Ishikawa (cell line): ENCODE results near the gene PKD2.

Experiments used
- CEBPB ChIP-seq: IDR thresholded peaks from 2 replicates; pipeline ENCODE4 v1.6.1; 2012
- CREB1 ChIP-seq: IDR thresholded peaks from 2 replicates; pipeline ENCODE4 v1.6.1; 2012; ENCODE audit warnings: low read depth
- EGR1 ChIP-seq: IDR thresholded peaks from 2 replicates; pipeline ENCODE4 v1.6.1; 2012
- EP300 ChIP-seq: IDR thresholded peaks from 2 replicates; pipeline ENCODE4 v1.6.1; 2012; ENCODE audit warnings: borderline replicate concordance
- FOXM1 ChIP-seq: IDR thresholded peaks from 2 replicates; pipeline ENCODE4 v1.6.1; 2012; ENCODE audit warnings: low read depth, borderline replicate concordance
- NFIC ChIP-seq: IDR thresholded peaks from 2 replicates; pipeline ENCODE4 v1.6.1; 2012
- RAD21 ChIP-seq: IDR thresholded peaks from 2 replicates; pipeline ENCODE4 v1.6.1; 2012; ENCODE audit warnings: low read depth
- TAF1 ChIP-seq: IDR thresholded peaks from 2 replicates; pipeline ENCODE4 v1.6.1; 2012; ENCODE audit warnings: low read depth, mild to moderate bottlenecking
- TCF12 ChIP-seq: IDR thresholded peaks from 2 replicates; pipeline ENCODE4 v1.6.1; 2012; ENCODE audit warnings: low read depth
- TEAD4 ChIP-seq: IDR thresholded peaks from 2 replicates; pipeline ENCODE4 v1.6.1; 2012
- YY1 ChIP-seq: IDR thresholded peaks from 2 replicates; pipeline ENCODE4 v1.6.1; 2012; ENCODE audit warnings: low read depth
- ZBTB7A ChIP-seq: IDR thresholded peaks from 2 replicates; pipeline ENCODE4 v1.6.1; 2012; ENCODE audit warnings: low read depth
- TF ChIP-seq, protein P1 (sequence below): IDR thresholded peaks from 2 replicates; pipeline ENCODE4 v1.6.1; 2012
- TF ChIP-seq, protein P2 (sequence below): IDR thresholded peaks from 2 replicates; pipeline ENCODE4 v1.6.1; 2012; ENCODE audit warnings: low read depth, mild to moderate bottlenecking
- TF ChIP-seq, protein P3 (sequence below): IDR thresholded peaks from 2 replicates; pipeline ENCODE4 v1.6.1; 2012

PKD2 gene

DNA sequence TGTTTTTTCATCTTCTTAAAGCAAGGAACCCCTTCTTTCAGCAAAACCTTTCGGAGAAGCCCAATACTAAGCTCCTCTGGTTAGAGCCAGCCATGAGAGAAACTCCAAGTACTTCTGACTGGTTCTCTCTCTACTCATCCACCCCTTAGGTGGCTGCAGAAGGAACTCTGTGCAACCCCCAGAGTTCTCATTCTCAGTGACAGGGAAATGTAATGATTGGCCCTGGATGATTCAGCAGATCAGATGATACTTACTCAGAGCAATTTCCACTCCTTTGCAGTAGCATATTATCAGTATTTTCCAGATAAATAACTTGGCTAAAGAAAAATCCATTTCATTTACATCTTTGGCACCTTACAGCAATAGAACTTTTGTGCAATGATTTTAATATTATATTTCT lies 28.8 kb upstream of the PKD2 start:
- no peak for TF ChIP-seq TCF12
- TF ChIP-seq NFIC = no peak
- TF ChIP-seq, protein P1, sequence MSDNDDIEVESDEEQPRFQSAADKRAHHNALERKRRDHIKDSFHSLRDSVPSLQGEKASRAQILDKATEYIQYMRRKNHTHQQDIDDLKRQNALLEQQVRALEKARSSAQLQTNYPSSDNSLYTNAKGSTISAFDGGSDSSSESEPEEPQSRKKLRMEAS = no peak
- TF ChIP-seq EGR1 = no peak
- TF ChIP-seq CREB1 = no peak
- TF ChIP-seq, protein P2, sequence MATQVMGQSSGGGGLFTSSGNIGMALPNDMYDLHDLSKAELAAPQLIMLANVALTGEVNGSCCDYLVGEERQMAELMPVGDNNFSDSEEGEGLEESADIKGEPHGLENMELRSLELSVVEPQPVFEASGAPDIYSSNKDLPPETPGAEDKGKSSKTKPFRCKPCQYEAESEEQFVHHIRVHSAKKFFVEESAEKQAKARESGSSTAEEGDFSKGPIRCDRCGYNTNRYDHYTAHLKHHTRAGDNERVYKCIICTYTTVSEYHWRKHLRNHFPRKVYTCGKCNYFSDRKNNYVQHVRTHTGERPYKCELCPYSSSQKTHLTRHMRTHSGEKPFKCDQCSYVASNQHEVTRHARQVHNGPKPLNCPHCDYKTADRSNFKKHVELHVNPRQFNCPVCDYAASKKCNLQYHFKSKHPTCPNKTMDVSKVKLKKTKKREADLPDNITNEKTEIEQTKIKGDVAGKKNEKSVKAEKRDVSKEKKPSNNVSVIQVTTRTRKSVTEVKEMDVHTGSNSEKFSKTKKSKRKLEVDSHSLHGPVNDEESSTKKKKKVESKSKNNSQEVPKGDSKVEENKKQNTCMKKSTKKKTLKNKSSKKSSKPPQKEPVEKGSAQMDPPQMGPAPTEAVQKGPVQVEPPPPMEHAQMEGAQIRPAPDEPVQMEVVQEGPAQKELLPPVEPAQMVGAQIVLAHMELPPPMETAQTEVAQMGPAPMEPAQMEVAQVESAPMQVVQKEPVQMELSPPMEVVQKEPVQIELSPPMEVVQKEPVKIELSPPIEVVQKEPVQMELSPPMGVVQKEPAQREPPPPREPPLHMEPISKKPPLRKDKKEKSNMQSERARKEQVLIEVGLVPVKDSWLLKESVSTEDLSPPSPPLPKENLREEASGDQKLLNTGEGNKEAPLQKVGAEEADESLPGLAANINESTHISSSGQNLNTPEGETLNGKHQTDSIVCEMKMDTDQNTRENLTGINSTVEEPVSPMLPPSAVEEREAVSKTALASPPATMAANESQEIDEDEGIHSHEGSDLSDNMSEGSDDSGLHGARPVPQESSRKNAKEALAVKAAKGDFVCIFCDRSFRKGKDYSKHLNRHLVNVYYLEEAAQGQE = no peak
- TF ChIP-seq, protein P3, sequence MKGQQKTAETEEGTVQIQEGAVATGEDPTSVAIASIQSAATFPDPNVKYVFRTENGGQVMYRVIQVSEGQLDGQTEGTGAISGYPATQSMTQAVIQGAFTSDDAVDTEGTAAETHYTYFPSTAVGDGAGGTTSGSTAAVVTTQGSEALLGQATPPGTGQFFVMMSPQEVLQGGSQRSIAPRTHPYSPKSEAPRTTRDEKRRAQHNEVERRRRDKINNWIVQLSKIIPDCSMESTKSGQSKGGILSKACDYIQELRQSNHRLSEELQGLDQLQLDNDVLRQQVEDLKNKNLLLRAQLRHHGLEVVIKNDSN = no peak
- no peak for TF ChIP-seq TEAD4
- no peak for TF ChIP-seq TAF1
- TF ChIP-seq EP300 = no peak
- TF ChIP-seq FOXM1 = no peak
- TF ChIP-seq ZBTB7A = no peak
- TF ChIP-seq CEBPB = no peak
- no peak for TF ChIP-seq RAD21
- no peak for TF ChIP-seq YY1

DNA sequence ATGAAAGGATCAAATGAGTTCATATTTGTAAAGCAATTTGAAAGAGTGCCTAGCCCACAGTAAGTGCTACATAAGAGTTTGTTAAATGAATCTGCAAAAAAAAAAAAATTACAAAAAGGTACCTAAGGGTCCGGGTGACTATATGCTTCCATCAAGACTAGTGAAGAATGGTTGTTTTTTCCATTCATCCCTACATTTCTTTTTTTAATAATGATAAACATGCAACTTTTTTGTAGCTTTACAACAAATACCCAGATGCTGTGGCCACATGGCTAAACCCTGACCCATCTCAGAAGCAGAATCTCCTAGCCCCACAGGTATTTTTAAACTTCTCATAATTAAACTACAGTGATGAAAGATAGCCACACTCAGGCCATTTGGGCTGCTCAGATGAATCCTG lies 27.6 kb upstream of the PKD2 start:
- TF ChIP-seq TCF12 = no peak
- no peak for TF ChIP-seq TAF1
- no peak for TF ChIP-seq FOXM1
- TF ChIP-seq ZBTB7A = no peak
- no peak for TF ChIP-seq RAD21
- no peak for TF ChIP-seq YY1
- TF ChIP-seq, protein P1 = no peak
- TF ChIP-seq, protein P3 = no peak
- no peak for TF ChIP-seq CREB1
- TF ChIP-seq EP300 = no peak
- no peak for TF ChIP-seq CEBPB
- TF ChIP-seq TEAD4 = no peak
- TF ChIP-seq NFIC = no peak
- no peak for TF ChIP-seq EGR1
- TF ChIP-seq, protein P2 = no peak

DNA sequence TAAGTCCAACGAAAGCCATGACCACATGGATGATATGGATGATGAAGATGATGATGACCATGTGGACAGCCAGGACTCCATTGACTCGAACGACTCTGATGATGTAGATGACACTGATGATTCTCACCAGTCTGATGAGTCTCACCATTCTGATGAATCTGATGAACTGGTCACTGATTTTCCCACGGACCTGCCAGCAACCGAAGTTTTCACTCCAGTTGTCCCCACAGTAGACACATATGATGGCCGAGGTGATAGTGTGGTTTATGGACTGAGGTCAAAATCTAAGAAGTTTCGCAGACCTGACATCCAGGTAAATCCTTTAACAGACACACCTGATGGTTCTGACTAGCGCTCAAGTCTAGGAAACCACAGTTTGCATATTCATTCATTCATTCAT lies 25.9 kb upstream of the PKD2 start:
- TF ChIP-seq CEBPB (no peak), YY1 (no peak), ZBTB7A (no peak), RAD21 (no peak)
- TF ChIP-seq, protein P2 = no peak
- TF ChIP-seq, protein P3 = no peak
- TF ChIP-seq, protein P1 = no peak

DNA sequence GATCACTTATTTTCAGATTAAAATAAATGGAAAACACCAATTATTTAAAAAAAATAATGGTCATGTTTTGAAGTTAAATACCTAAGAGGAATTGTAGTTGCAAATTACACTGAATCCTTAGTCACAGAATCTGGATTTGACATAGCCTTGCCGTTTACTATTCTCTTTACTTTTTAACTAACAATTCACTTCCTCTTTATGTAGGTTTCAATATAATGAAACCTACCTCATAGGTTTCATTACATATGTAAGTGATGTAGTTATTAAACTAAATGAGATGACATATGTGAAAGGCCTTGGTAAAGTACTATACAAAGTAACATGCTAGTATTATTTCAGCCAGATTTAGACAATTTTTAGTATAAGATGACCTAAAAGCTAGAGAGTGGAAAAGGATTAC lies 25.4 kb upstream of the PKD2 start:
- no peak for TF ChIP-seq TCF12
- TF ChIP-seq NFIC = no peak
